Kidney (tissue), 14 donors: ENCODE data around the gene OR56A3. TPM values are rescaled to one million over a fixed set of nuclear protein-coding genes. Genes with fewer than 3 reads are reported as not detected.
A peak's percentile ranks its signal among the peaks of the same experiment; 100 is the strongest.

Experiments
- DNase-seq, 5 donors: peaks; one replicate each; pipeline ENCODE4 v3.0.0-alpha.2; 2013 to 2020
- FAIRE-seq: peaks from 2 replicates; lab custom pipeline; 2012; peaks lifted over from hg19 to GRCh38; lab: Jason Lieb, UNC
- H3K27ac ChIP-seq, 2 donors: one replicate each; pipeline ENCODE4 v1.7.0; 2013; ENCODE audit warnings: low read depth in 2 of 2, low read length in 2 of 2, inconsistent platforms in 1 of 2
- H3K27me3 ChIP-seq: one replicate; pipeline ENCODE4 v1.7.1; 2013; ENCODE audit warnings: low read length, inconsistent platforms; ENCODE audit not compliant: control insufficient read depth, insufficient read depth
- H3K36me3 ChIP-seq, 3 donors: one replicate each; pipeline versions ENCODE4 v1.7.0 to v1.7.1; 2013; ENCODE audit warnings: low read length in 3 of 3, control low read depth in 1 of 3, inconsistent platforms in 1 of 3; ENCODE audit not compliant: insufficient read depth in 3 of 3, control insufficient read depth in 2 of 3
- H3K4me1 ChIP-seq, 3 donors: one replicate each; pipeline versions ENCODE4 v1.7.0 to v1.7.1; 2013; ENCODE audit warnings: low read length in 3 of 3, inconsistent platforms in 1 of 3, low read depth in 1 of 3; ENCODE audit not compliant: control insufficient read depth in 2 of 3, insufficient read depth in 2 of 3
- H3K4me3 ChIP-seq, 3 donors: one replicate each; pipeline versions ENCODE4 v1.7.0 to v1.8.1; 2013; ENCODE audit warnings: low read length in 3 of 3, control low read depth in 1 of 3, inconsistent platforms in 1 of 3
- H3K9ac ChIP-seq, 3 donors: one replicate each; pipeline versions ENCODE4 v1.7.0 to v1.7.1; 2013; ENCODE audit warnings: low read length in 3 of 3, control low read depth in 1 of 3, inconsistent platforms in 1 of 3
- H3K9me3 ChIP-seq, 3 donors: one replicate each; pipeline versions ENCODE4 v1.7.0 to v1.7.1; 2013; ENCODE audit warnings: low read length in 3 of 3, control low read depth in 1 of 3, inconsistent platforms in 1 of 3; ENCODE audit not compliant: control insufficient read depth in 2 of 3, insufficient read depth in 1 of 3
- intact Hi-C: fragments of 100-400 bp; cut with DNase I; formaldehyde crosslinking; loops from one replicate; pipeline ENCODE4 v1.11.1; 2022
- polyA plus RNA-seq: library from polyadenylated mRNA; stranded (reverse); fragments of 350-450 nt; fragmentation: Illumina TruSeq; extraction: RNeasy Lipid Tissue Mini Kit (QIAGEN cat#74804); gene quantifications from one replicate; pipeline ENCODE4 v1.2.3, GENCODE V29; 2014; ENCODE audit warnings: low read depth, low replicate concordance; ENCODE audit not compliant: insufficient read depth
- total RNA-seq: library from RNA; stranded (reverse); fragmentation: NEBNext Ultra II Directional; extraction: Animal tissue kit (Norgen Biotek cat#: 25700); gene quantifications from one replicate; pipeline ENCODE4 v1.2.1, GENCODE V29; 2021
- TF ChIP-seq, protein P1 (sequence below): IDR thresholded peaks from 3 replicates; pipeline ENCODE4 v1.5.1; 2012; ENCODE audit warnings: mild to moderate bottlenecking, moderate library complexity, borderline replicate concordance; ENCODE audit not compliant: insufficient read depth; ENCODE audit errors: extremely low read depth
- donor health status: control.
- donor health status: control.
- donor health status: control.
- donor health status: control.
- donor health status: control.
- donor health status: DM: yes; HTN: yes; CAD: no.
- donor health status: Normal renal cell carcinoma (clear cell type).

OR56A3 gene
- total and polyA plus RNA-seq, 2 donors from 2014 or later = not detected

DNA sequence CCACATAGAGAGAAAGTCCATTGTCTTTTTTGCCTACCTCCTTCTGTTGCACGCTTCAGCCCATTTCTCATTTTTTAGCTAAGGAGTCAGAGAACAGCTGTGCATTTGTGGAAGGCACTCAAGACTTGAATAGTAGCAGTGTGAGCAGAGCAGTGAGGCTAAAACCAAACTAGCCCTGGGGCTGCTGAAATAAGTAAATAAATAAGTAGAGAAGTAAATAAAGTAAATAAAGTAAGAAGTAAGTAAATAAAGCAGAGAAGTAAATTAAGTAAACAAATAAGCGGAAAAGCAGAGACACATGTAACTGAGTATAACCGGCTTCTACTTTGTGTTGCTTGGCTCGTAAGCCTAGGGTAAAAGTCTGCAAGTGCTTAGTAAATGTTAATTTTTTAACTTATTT, 47.2 kb downstream of the OR56A3 start:
- H3K9me3 ChIP-seq = no peaks in the 10 kb centered on the region
- no peaks in the 10 kb centered on the region for H3K36me3 ChIP-seq
- H3K27ac ChIP-seq = no peak overlapping the region
- DNase-seq (no peak), FAIRE-seq (no peak)
- intact Hi-C loops = no loop called here
- H3K27me3 ChIP-seq = no peaks in the 10 kb centered on the region
- no peak overlapping the region for H3K9ac ChIP-seq
- H3K4me1 ChIP-seq = no peaks in the 10 kb centered on the region
- TF ChIP-seq, protein P1, sequence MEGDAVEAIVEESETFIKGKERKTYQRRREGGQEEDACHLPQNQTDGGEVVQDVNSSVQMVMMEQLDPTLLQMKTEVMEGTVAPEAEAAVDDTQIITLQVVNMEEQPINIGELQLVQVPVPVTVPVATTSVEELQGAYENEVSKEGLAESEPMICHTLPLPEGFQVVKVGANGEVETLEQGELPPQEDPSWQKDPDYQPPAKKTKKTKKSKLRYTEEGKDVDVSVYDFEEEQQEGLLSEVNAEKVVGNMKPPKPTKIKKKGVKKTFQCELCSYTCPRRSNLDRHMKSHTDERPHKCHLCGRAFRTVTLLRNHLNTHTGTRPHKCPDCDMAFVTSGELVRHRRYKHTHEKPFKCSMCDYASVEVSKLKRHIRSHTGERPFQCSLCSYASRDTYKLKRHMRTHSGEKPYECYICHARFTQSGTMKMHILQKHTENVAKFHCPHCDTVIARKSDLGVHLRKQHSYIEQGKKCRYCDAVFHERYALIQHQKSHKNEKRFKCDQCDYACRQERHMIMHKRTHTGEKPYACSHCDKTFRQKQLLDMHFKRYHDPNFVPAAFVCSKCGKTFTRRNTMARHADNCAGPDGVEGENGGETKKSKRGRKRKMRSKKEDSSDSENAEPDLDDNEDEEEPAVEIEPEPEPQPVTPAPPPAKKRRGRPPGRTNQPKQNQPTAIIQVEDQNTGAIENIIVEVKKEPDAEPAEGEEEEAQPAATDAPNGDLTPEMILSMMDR = no peak
- H3K4me3 ChIP-seq = no peak overlapping the region

DNA sequence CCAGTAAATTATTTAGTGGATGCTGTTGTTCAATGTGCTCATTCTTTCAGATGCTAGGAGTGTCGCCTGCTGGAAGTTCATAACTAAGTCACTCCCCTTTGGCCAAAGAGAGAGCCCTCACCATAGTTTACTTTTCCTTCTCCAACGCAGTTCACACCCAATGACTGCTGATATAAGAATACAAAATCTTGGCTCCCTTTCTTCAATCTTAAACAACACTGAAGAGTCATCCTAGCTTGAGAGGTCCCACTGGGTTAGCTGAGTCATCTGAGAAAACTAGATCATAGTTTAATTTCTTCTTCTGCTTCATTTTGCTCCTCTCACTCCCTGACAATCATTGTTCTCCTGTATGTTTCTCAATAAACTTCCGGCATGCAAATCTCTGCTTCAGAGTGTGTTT, 50.1 kb downstream of the OR56A3 start:
- H3K27ac ChIP-seq = no peak overlapping the region
- no peak for FAIRE-seq
- H3K36me3 ChIP-seq = no peaks in the 10 kb centered on the region
- no peaks in the 10 kb centered on the region for H3K9me3 ChIP-seq
- H3K4me3 ChIP-seq = no peak overlapping the region
- H3K4me1 ChIP-seq = no peaks in the 10 kb centered on the region
- TF ChIP-seq, protein P1 = no peak
- H3K9ac ChIP-seq = no peak overlapping the region
- no peaks in the 10 kb centered on the region for H3K27me3 ChIP-seq
- DNase-seq = no peak
- intact Hi-C loops = no loop called here

DNA sequence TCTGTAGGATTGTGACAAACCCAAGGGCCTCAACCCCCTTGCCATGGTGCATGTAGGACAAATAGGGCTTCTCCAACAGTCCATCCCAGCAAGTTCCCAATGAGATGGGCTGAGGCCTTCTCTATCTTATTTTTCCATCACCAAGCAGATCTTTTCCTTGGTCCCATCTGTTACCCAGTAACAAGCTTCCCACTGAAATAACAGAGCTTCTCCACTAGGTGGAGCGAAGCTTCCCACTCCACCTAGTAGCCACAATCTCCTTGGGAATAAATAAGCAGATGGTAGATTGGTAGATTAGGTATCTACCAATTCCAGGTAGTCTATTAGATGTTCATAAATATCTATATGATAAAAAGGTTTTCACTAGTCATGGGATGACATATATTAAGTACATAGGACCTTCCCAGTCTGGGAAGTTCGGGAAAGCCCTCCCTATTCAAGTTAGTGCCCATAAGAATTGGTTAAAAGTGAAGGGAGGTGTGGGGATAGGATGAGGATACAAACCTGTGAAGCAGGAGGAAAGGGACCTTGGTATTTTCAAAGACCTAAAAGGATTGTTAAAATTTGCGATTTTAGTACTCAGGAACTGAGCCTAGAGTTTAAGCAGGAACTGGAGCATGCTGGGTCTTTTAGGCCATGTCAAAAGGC, 50.7 kb downstream of the OR56A3 start:
- FAIRE-seq = no peak

More for the DNA sequence above, 50.7 kb downstream of the OR56A3 start:
- Histone ChIP-seq H3K9me3 (no peaks in the 10 kb centered on the region), H3K4me3 (no peak overlapping the region), H3K27me3 (no peaks in the 10 kb centered on the region), H3K9ac (no peak overlapping the region), H3K27ac (no peak overlapping the region), H3K36me3 (no peaks in the 10 kb centered on the region), H3K4me1 (no peaks in the 10 kb centered on the region)
- peak in 2 of 5 donors; percentile 3 to 6 for DNase-seq
- intact Hi-C loops = no loop called here
- TF ChIP-seq, protein P1 = peak; percentile 29
